GM21723 (cell line): Measurements from ENCODE around the gene SLC4A9.
"Not testable (repeated sequence)": the region's sequence is repeated elsewhere in the genome, so short reads cannot be mapped to it uniquely, and the experiment has no call there.

ENCODE experiments used
- ATAC-seq: cut with Tn5 transposase; IDR thresholded peaks from one replicate; pipeline ENCODE4 v1.9.1; 2021; ENCODE audit warnings: mild to moderate bottlenecking, moderate library complexity; ENCODE audit not compliant: unreplicated experiment

Gene SLC4A9

GRCh38 chr5:140393738-140394137 lies 33.7 kb downstream of the SLC4A9 start:
- ATAC-seq = no peak

GRCh38 chr5:140398379-140398811 lies 38.4 kb downstream of the SLC4A9 start:
- ATAC-seq = no peak

GRCh38 chr5:140399979-140400729 lies 40.2 kb downstream of the SLC4A9 start:
- peak; percentile 2 for ATAC-seq

- ATAC-seq = peak; percentile 73
Measured at GRCh38 chr5:140400730-140401361, 40.9 kb downstream of the SLC4A9 start.

GRCh38 chr5:140401362-140402257 lies 41.6 kb downstream of the SLC4A9 start, which contains the start of gene ANKHD1:
ANKHD1 (plus strand) TSS chr5:140401833; CDS start chr5:140401968, 135 bp downstream.
- ATAC-seq = peak; percentile 80

- ATAC-seq = peak; percentile 7
Measured at GRCh38 chr5:140402258-140403074, 42.5 kb downstream of the SLC4A9 start.

- ATAC-seq = no peak
Measured at GRCh38 chr5:140403613-140404012, 43.6 kb downstream of the SLC4A9 start.

GRCh38 chr5:140408750-140409241 lies 48.8 kb downstream of the SLC4A9 start:
- no peak for ATAC-seq

GRCh38 chr5:140413230-140413629 lies 53.2 kb downstream of the SLC4A9 start:
- ATAC-seq = no peak

GRCh38 chr5:140417235-140417634 lies 57.2 kb downstream of the SLC4A9 start:
- no peak for ATAC-seq

GRCh38 chr5:140418862-140419520 lies 59.0 kb downstream of the SLC4A9 start:
- ATAC-seq = no peak

- ATAC-seq = no peak
Measured at GRCh38 chr5:140420226-140420570, 60.2 kb downstream of the SLC4A9 start.

- no peak for ATAC-seq
Measured at GRCh38 chr5:140420665-140421361, 60.8 kb downstream of the SLC4A9 start.

- ATAC-seq = not testable (repeated sequence)
Measured at GRCh38 chr5:140421375-140421774, 61.4 kb downstream of the SLC4A9 start.

GRCh38 chr5:140423609-140424008 lies 63.6 kb downstream of the SLC4A9 start:
- ATAC-seq = no peak

GRCh38 chr5:140424135-140424534 lies 64.1 kb downstream of the SLC4A9 start:
- ATAC-seq = no peak
